Motor neuron (in vitro differentiated cells): ENCODE measurements around the gene ZGPAT. TPM values are rescaled to one million over a fixed set of nuclear protein-coding genes. Genes with fewer than 3 reads are reported as not detected.

Experiments used
- ATAC-seq, 8 experiments: fragments of 200-7000 bp; cut with Tn5 transposase; replicated peaks in 6 of 8; 2 replicates each; pipeline ENCODE4 v1.8.0; 2021; ENCODE audit warnings: mild to moderate bottlenecking in 8 of 8, moderate library complexity in 8 of 8
- H3K27ac ChIP-seq, 2 donors: fragments of 250-450 bp; sonication (Bioruptor Pico); 2 replicates each; pipeline ENCODE4 v1.9.0; 2021; ENCODE audit warnings: antibody characterized with exemption in 2 of 2, mild to moderate bottlenecking in 2 of 2, moderate library complexity in 1 of 2
- H3K4me1 ChIP-seq, 2 donors: fragments of 250-450 bp; sonication (Bioruptor Pico); replicated peaks in 1 of 2; 2 replicates each; pipeline ENCODE4 v1.6.1; 2021; ENCODE audit warnings: antibody characterized with exemption in 2 of 2, mild to moderate bottlenecking in 2 of 2, moderate library complexity in 1 of 2
- H3K4me3 ChIP-seq, 5 donors: fragments of 250-450 bp; sonication (Bioruptor Pico); 2 replicates each; pipeline ENCODE4 v1.9.0; 2021; ENCODE audit warnings: antibody characterized with exemption in 5 of 5, mild to moderate bottlenecking in 5 of 5, moderate library complexity in 4 of 5
- WGBS, 10 experiments: fragments of 450-650 bp; shearing (Covaris generic); methylation state at CpG; one replicate each; pipeline ENCODE4 v1.0.0; 2022; 5-methylcytosine and 5-hydroxymethylcytosine counted together
- in situ Hi-C, 9 experiments: fragments of 400-800 bp; cut with MboI; loops; one replicate each; pipeline ENCODE4 v1.15.0; 2021; ENCODE audit warnings: low sequenced_read_pairs in 9 of 9, low pct_unique_long_range_greater_than_20kb in 2 of 9; ENCODE audit not compliant: unreplicated experiment in 9 of 9
- total RNA-seq, 8 experiments: library from RNA; unstranded; fragments of 300-600 nt; gene quantifications; 2 replicates each; pipeline versions ENCODE4 v1.2.3 to v1.2.4, GENCODE V29; 2022

Gene ZGPAT
- total RNA-seq, 8 experiments from 2014 or later: 10.4 to 28.3 (median 15.7) TPM

DNA sequence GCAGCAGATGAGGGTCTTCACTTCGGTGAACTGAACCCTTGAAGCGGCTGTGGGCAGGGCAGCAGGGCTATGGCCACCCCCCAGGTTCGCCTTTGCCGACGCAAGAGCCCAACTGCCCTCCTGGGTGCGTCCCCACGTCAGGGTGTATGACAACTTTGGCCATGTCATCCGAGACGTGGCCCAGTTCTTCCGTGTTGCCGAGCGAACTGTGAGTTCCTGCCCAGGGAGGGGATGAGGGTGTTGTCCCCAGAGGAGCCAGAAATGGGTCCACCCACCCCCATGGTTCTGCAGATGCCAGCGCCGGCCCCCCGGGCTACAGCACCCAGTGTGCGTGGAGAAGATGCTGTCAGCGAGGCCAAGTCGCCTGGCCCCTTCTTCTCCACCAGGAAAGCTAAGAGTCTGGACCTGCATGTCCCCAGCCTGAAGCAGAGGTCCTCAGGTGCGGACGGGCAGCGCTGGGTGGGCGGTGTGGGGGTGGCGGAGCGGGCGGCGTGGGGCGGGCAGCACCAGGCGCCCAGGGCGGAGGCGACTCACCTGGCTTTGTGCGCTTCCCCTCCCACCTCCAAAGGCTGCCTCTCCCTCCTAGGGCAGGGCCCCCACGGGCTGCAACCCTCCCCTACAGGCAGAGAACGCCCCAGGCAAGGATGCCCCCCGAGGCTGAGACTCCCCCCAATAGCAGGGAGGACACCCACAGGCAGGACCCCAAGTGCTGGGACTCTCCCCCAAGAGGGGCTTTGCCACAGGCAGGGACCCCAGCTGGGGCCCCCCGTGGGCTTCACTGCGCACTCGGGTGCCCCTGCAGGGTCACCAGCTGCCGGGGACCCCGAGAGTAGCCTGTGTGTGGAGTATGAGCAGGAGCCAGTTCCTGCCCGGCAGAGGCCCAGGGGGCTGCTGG, 17.6 kb upstream of the ZGPAT start:
- no CpG with 5 or more reads among the region's 40 CpGs for WGBS, 10 experiments
- no peak for ATAC-seq
- Histone ChIP-seq H3K27ac (no peak overlapping the region), H3K4me1 (peaks cover 15 to 19% of the 10 kb centered on the region in 2 donors), H3K4me3 (no peak overlapping the region)
- in situ Hi-C loops: no loop called here

DNA sequence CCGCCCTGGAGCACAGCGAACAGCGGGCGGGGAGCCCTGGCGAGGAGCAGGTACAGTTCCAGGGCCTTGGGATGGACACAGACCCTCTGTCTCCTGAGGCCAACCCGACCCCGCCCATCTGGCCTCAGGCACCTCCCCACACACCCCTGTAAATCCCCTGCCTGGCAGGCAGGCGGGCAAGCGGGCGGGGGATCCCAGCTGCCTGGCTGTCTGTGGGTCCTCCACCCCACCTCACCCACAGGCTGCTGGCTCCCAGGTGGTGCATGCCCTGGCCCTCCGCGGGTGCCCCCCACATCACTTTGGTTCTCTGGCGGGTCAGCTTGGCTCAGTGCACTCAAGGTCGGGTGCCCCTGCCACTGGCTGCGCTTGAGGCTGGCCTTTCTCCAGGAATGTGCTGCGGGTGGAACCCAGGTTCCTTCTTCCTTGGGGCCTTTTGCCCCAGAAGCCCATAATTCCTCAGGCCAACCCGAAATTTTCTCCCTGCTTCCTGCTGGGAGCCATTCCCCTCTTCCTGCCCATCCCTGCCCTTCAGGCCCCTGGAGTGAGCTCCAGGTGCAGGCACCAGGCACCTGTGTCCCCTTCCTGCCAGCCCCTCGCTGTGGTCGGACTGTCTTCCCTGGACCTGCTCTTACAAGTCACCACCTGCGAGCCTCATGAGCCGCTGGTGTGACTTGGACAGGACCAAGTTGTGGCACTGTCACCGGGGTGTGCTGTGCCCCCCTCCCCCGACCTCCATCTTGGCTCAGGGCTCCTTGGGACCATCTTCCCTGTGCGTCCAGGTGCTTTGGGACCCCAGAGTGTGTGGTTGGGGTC, 16.7 kb upstream of the ZGPAT start:
- in situ Hi-C loops: no loop called here
- Histone ChIP-seq H3K27ac (no peak overlapping the region), H3K4me1 (peaks cover 14 to 18% of the 10 kb centered on the region in 2 donors), H3K4me3 (no peak overlapping the region)
- no peak for ATAC-seq
- 40 to 100% (median 83%) methylated on average over 2 to 3 of the region's 24 CpGs; no CpG with 5 or more reads in 6 of the 10 experiments for WGBS, 10 experiments

DNA sequence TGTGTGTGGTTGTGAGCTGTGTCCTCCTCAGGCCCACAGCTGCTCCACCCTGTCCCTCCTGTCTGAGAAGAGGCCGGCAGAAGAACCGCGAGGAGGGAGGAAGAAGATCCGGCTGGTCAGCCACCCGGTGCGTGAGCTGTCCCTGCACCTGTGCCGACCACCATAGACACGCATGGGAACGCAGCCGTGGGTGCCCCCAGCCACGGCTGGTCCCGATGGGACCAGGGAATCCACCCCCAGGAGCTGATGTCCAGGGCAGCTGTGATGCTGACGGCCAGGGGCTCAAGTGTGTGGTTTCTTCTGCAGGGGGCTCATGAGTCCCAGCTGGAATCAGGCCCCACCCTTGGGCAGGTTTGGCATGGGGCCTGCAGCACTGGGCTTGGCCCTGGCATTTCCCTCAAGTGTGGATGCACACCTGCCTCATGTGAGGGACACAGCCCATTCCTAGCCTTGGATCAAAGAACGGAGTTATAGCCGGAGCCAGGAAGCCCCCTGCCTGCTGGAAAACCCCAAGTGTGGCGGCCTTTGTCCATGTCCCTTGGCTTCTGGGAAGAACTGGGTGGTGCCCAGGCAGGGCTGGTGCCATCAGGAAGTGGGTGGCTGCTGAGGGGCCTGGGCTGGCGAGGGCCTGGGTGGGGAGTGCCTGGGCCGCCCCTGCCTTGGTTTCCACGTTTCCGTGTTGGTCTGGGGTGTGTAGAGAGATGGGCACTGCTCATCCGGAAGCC, 16.0 kb upstream of the ZGPAT start:
- no peak for ATAC-seq
- Histone ChIP-seq H3K27ac (no peak overlapping the region), H3K4me3 (no peak overlapping the region), H3K4me1 (peaks cover 7 to 10% of the 10 kb centered on the region in 2 donors)
- in situ Hi-C loops: no loop called here
- WGBS, 10 experiments: 80 to 85% methylated on average over 1 to 5 of the region's 21 CpGs; no CpG with 5 or more reads in 8 of the 10 experiments

DNA sequence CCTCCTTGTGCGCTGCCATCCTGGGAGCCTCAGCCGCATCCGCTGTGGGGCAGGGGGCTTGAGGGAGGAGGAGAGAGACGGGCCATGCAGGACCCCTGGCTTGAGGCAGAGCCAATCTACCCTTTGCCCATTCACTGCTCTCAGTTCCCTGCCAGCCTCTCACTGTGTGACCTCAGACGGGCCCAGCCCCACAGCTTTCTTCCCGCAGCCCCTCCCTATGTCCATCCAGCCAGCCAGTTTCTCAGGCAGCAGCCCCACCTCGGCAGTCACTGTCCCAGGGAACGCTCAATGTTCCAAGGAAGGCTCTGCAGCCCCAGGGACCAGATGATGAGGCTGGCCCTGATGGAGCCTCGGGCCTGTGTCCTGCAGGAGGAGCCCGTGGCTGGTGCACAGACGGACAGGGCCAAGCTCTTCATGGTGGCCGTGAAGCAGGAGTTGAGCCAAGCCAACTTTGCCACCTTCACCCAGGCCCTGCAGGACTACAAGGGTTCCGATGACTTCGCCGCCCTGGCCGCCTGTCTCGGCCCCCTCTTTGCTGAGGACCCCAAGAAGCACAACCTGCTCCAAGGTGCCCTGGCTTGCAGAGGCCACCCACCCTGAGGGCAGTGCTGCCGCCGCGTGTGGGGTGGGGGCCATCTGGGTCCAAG, 15.3 kb upstream of the ZGPAT start:
- ATAC-seq: peak; percentile 1 to 53 (median 21)
- H3K4me3 ChIP-seq: no peak overlapping the region
- H3K4me1 ChIP-seq: peaks cover 0 to 3% of the 10 kb centered on the region in 2 donors
- in situ Hi-C loops: no loop called here
- WGBS, 10 experiments: 58 to 100% (median 81%) methylated on average over 1 to 8 of the region's 20 CpGs; no CpG with 5 or more reads in 5 of the 10 experiments
- H3K27ac ChIP-seq: no peak overlapping the region

DNA sequence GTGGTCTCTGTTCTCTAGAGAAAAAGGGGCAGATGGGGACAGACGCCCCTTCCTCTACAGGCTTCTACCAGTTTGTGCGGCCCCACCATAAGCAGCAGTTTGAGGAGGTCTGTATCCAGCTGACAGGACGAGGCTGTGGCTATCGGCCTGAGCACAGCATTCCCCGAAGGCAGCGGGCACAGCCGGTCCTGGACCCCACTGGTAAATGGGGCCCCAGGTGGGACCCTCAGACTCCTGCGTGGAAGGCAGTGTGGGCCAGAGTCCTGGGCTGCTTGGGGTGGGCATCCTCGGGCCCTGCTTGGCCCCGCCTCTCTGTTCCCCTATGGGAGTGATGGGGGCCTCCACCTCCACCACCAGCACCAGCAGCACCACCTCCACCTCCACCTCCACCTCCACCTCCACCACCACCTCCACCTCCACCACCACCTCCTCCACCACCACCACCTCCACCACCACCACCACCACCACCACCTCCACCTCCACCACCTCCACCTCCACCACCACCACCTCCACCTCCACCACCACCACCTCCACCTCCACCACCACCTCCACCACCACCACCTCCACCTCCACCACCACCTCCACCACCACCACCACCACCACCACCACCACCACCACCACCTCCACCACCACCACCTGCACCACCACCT, 14.6 kb upstream of the ZGPAT start:
- 93 to 94% methylated on average over 3 to 5 of the region's 10 CpGs; no CpG with 5 or more reads in 8 of the 10 experiments for WGBS, 10 experiments
- no peak overlapping the region for H3K4me3 ChIP-seq
- in situ Hi-C loops: no loop called here
- H3K4me1 ChIP-seq: no peaks in the 10 kb centered on the region
- no peak for ATAC-seq
- no peak overlapping the region for H3K27ac ChIP-seq

DNA sequence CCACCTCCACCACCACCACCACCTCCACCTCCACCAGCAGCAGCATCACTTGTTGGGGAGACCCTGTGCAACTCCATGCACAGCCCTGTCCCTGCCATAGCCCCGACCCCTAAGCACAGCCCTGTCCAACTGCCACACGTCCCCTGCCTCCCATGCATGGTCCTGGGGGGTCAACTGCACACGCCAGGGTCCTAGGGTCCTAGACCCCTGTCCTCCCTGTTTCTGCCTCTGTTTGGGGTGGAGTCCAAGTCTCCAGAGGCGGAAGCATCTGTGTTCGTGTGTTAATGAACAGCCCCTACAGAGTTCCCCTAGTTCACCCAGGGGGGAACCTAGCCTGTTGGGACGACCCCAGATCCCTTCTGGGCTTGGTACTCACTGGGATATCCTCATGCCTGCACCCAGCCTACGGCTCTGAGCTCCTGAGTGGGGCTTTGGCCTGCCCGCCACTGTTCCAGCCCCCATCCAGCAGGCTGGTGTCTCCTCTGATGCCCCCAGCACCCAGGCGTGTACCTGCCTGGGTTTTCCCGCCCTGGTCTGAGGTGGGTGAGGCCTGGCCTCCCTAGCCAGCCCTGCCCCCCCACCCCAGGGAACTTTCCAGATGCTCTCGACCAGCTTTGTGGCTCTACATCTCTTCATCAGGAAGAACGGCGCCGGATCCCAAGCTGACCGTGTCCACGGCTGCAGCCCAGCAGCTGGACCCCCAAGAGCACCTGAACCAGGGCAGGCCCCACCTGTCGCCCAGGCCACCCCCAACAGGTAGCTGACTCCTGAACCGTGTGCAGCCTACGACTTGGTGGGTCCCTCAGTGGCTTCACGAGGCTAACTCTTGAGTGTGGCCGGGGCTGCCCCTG, 13.9 kb upstream of the ZGPAT start:
- Histone ChIP-seq H3K4me3 (no peak overlapping the region), H3K27ac (no peak overlapping the region), H3K4me1 (peaks cover 0 to 3% of the 10 kb centered on the region in 2 donors)
- in situ Hi-C loops: no loop called here
- 80 to 100% (median 93%) methylated on average over 1 to 3 of the region's 21 CpGs; no CpG with 5 or more reads in 7 of the 10 experiments for whole genome bisulfite sequencing, 10 experiments
- no peak for ATAC-seq

DNA sequence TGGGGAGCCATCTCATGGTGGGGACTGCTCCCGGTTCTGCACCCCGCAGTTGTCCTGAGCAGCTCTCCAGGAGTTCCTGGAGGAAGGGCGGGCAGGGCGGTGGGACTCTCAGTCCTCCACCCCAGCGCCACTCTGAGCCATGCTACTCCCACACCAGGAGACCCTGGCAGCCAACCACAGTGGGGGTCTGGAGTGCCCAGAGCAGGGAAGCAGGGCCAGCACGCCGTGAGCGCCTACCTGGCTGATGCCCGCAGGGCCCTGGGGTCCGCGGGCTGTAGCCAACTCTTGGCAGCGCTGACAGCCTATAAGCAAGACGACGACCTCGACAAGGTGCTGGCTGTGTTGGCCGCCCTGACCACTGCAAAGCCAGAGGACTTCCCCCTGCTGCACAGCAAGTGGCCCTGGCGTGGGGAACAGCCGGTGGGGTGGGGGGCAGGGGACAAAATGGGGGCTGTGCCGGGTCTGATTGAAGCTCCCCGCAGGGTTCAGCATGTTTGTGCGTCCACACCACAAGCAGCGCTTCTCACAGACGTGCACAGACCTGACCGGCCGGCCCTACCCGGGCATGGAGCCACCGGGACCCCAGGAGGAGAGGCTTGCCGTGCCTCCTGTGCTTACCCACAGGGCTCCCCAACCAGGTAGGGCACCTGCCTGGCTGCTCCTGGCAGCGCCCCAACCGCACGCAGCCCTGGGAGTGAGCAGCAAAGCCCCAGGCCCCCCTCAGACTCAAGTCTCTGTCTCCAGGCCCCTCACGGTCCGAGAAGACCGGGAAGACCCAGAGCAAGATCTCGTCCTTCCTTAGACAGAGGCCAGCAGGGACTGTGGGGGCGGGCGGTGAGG, 13.0 kb upstream of the ZGPAT start:
- no peak overlapping the region for H3K4me3 ChIP-seq
- H3K4me1 ChIP-seq: peaks cover 0 to 8% of the 10 kb centered on the region in 2 donors
- no peak for ATAC-seq
- WGBS, 10 experiments: 84 to 97% methylated on average over 5 to 7 of the region's 37 CpGs; no CpG with 5 or more reads in 8 of the 10 experiments
- no peak overlapping the region for H3K27ac ChIP-seq
- in situ Hi-C loops: no loop called here

DNA sequence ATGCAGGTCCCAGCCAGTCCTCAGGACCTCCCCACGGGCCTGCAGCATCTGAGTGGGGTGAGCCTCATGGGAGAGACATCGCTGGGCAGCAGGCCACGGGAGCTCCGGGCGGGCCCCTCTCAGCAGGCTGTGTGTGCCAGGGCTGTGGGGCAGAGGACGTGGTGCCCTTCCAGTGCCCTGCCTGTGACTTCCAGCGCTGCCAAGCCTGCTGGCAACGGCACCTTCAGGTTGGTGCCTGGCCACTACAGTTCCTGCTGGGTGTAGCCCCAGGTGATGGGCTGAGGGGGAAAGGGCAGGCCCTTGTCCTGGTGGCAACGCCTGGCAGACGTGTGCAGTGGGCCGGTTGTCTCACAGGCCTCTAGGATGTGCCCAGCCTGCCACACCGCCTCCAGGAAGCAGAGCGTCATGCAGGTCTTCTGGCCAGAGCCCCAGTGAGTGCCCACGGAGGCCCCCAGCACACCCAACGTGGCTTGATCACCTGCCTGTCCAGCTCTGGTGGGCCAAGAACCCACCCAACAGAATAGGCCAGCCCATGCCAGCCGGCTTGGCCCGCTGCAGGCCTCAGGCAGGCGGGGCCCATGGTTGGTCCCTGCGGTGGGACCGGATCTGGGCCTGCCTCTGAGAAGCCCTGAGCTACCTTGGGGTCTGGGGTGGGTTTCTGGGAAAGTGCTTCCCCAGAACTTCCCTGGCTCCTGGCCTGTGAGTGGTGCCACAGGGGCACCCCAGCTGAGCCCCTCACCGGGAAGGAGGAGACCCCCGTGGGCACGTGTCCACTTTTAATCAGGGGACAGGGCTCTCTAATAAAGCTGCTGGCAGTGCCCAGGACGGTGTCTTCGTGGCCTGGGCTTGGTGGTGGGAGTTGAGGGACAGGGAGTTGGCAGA, 12.2 kb upstream of the ZGPAT start:
- in situ Hi-C loops: no loop called here
- Histone ChIP-seq H3K4me1 (peaks cover 0 to 8% of the 10 kb centered on the region in 2 donors), H3K27ac (no peak overlapping the region), H3K4me3 (no peak overlapping the region)
- WGBS, 10 experiments: 0 to 100% (median 62%) methylated on average over 1 to 4 of the region's 25 CpGs; no CpG with 5 or more reads in 6 of the 10 experiments
- ATAC-seq: no peak

DNA sequence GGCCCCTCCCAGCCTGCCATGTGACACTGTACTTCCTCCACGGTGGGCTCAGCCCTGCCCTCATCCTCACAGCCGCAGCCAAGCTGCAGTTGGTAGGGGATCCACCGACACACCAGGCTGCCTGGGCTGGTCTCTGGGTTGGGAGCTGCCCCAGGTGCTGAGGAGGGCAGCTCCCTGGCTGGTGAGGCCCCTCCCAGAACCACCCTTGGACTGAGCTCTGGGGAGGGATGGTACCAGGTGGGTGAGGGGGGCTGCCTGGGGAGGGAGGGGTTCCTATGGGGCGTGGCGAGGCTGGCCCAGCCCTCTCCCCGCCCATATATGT, 11.6 kb upstream of the ZGPAT start:
- peaks cover 0 to 8% of the 10 kb centered on the region in 2 donors for H3K4me1 ChIP-seq
- peak; percentile 1 to 47 (median 16) for ATAC-seq
- no peak overlapping the region for H3K27ac ChIP-seq
- WGBS, 10 experiments: 60% methylated on average over 1 of the region's 6 CpGs; no CpG with 5 or more reads in 9 of the 10 experiments
- in situ Hi-C loops: no loop called here
- no peak overlapping the region for H3K4me3 ChIP-seq

DNA sequence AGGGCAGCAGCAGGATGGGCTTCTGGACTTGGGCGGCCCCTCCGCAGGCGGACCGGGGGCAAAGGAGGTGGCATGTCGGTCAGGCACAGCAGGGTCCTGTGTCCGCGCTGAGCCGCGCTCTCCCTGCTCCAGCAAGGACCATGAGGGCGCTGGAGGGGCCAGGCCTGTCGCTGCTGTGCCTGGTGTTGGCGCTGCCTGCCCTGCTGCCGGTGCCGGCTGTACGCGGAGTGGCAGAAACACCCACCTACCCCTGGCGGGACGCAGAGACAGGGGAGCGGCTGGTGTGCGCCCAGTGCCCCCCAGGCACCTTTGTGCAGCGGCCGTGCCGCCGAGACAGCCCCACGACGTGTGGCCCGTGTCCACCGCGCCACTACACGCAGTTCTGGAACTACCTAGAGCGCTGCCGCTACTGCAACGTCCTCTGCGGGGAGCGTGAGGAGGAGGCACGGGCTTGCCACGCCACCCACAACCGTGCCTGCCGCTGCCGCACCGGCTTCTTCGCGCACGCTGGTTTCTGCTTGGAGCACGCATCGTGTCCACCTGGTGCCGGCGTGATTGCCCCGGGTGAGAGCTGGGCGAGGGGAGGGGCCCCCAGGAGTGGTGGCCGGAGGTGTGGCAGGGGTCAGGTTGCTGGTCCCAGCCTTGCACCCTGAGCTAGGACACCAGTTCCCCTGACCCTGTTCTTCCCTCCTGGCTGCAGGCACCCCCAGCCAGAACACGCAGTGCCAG, 11.0 kb upstream of the ZGPAT start, which contains the start of gene TNFRSF6B:
TNFRSF6B (plus strand) TSS at position 25 of the 729 bp plus-strand sequence; CDS start at position 141, 116 bp downstream.
- H3K4me1 ChIP-seq: peaks cover 0 to 8% of the 10 kb centered on the region in 2 donors
- no peak within 1 kb of the TSS for H3K27ac ChIP-seq
- WGBS, 10 experiments: 24 to 100% (median 40%) methylated on average over 1 to 17 of the region's 52 CpGs; no CpG with 5 or more reads in 5 of the 10 experiments
- peak; percentile 0 to 30 (median 8) for ATAC-seq
- in situ Hi-C loops: no loop called here
- no peak within 1 kb of the TSS for H3K4me3 ChIP-seq
